Subcutaneous adipose tissue (tissue), 4 donors: Measurements from ENCODE around the gene CFAP74. TPM values are rescaled to one million over a fixed set of nuclear protein-coding genes. Genes with fewer than 3 reads are reported as not detected.

Source experiments
- total RNA-seq, 4 donors: library from RNA; depleted of rRNA; stranded (reverse); fragments of >200 nt; gene quantifications; one replicate each; pipeline ENCODE4 v1.1.0, GENCODE V29; 2016
- TF ChIP-seq, protein P1 (sequence below): fragments of 450-650 bp; IDR thresholded peaks from one replicate; pipeline ENCODE4 v1.5.1; 2016; ENCODE audit warnings: low read depth, mild to moderate bottlenecking, control low read depth, antibody characterized with exemption, moderate library complexity

CFAP74 gene
- total RNA-seq, 4 donors from 2014 or later = 0.16 TPM; not detected in 3

DNA sequence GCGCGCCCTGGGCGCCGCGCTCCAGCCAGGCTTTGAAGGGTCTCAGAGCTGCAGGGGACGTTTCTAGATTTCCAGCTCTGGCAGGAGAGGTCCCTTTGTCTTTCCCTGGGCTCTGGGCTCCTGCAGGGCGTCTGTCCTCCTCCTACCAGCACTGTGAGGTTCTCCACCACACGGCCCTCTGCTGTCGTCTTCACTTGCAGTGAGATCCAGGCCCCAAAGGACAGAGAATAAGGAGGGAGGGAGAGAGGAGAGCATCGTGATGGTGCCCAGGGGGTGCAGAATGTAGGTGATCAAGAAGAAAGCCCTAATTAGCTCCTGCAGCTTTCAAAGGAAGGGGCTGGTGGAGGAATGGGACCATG is 108.5 kb downstream of the CFAP74 start:
- TF ChIP-seq, protein P1, sequence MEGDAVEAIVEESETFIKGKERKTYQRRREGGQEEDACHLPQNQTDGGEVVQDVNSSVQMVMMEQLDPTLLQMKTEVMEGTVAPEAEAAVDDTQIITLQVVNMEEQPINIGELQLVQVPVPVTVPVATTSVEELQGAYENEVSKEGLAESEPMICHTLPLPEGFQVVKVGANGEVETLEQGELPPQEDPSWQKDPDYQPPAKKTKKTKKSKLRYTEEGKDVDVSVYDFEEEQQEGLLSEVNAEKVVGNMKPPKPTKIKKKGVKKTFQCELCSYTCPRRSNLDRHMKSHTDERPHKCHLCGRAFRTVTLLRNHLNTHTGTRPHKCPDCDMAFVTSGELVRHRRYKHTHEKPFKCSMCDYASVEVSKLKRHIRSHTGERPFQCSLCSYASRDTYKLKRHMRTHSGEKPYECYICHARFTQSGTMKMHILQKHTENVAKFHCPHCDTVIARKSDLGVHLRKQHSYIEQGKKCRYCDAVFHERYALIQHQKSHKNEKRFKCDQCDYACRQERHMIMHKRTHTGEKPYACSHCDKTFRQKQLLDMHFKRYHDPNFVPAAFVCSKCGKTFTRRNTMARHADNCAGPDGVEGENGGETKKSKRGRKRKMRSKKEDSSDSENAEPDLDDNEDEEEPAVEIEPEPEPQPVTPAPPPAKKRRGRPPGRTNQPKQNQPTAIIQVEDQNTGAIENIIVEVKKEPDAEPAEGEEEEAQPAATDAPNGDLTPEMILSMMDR = no peak

DNA sequence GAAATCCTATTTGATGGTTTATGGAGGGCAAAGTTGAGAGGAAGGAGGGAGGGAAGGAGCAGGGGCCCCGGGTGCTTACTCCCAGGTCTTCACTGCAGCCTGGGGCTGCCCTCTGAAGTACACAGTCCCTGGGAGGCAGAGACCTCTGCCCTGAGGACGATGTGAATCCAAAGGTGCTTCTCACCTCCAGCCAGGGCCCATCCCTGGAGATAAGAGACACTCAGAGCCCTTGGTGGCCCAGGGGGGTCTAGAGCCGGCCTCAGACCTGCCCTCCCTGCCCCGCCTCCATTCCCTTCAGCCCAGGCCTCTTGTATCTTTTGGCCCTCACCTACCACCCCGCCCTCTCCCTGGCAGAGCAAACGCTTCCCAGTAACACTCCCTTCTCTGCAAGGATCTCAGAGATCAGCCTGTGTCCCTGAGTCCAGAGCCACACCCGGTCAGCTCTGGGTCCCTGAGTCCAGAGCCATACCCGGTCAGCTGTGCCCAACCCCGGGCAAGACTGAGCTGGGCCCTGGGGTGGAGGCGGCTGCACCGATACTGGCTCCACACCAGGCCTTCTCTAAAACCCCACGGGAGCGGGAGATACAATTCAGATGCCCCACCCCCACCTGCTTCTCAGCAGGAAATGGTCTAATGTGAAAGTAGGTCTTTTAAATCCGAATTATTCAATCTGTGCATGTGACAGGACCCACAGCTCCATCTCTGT is 109.1 kb downstream of the CFAP74 start:
- TF ChIP-seq, protein P1 = no peak

DNA sequence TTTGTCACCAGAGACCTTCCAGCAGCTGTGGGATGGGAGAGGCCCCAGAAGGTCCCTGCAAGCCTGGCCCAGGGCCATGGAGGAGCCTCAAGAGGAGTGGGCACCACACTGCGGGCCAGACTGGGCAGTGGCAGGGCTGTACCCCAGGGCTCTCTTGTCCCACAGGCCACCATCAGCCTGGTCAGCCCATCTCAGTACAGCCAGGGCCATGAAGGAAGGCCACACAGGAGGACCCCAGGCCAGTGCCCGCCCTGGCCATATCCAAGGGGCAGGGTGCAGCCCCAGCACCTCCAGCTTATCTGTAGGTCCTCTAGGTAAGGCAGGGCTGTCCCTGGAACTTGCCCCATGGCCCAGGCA is 109.6 kb downstream of the CFAP74 start:
- TF ChIP-seq, protein P1 = no peak

DNA sequence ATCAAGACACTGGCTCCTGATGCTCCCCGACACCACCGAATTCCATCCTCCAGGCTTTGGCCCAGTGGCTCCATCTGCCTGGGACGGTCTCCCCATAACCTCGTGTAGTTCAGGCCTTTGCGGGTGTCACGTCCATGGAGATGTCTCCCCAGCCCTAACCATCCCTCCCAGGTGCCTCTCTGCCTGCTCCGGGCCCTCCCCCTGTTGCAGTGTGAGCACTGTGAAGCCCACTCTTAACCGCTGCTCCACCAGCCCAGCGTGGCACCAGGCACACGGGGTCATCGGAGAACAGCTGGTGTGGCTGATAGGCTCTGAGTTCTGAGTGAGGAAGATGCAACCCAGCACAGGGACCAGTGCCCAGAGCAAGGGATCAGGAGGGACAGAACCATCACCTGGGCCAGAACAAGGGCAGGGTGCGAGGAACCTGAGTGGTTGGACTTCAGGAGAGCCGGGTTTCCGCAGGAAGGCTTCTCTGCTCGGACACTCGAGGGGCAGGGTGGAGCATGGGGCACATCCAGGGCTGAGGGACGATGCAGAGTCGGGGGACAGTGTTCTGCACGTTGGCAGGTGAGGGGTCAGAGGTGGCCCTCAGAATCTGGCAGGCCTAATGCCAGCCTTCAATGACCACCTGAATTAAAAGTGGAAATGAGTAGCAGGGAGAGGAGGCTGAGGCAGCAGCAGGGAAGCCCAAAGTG is 110.1 kb downstream of the CFAP74 start:
- TF ChIP-seq, protein P1 = no peak

DNA sequence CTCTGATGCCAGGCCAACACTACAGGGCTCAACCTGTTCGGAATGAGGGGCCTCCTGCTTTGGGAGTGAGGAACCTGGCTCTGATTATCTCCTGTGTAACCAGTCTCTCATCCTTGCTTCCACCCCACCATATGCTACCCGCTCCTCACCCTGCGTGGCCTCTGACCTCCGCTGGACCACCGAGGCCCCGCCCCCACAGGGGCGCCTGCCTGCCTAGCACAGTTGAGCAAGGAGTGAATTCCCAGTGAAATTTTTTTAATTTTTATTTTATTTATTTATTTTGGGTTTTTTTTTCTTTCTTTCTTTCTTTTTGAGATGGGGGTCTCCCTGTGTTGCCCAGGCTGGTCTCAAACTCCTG is 110.8 kb downstream of the CFAP74 start:
- TF ChIP-seq, protein P1 = no peak

DNA sequence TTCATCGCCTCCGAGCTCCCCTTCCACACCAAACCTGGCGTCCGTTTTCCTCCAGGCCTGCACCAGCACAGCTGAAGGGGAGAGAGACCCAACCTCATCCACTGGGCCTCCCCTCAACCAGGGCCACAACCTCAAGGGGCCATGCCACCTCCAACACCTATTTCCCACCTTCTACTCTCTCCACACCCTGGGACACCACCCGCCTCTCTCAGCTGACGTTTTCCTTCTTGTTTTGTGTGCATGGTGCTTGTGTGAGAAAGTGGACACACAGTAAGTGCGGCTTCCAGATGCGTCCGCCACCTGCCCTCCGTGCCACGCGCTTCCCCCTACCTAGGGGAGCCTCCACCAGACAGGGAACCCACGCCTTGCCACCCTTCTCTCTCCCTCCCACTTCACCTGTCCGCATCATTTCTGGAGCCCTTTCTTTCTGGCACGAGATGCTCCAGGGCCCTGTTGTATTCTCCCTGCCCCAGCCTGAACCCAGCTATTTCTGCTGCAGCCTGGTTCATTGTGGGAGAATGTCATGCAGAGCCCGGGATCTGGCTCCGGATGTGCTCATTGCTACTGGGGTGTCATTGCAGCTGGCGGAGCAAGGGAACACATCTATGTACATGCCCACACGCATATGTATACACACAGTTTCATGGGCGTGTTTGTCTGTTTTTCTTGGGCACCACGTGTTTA is 111.4 kb downstream of the CFAP74 start:
- TF ChIP-seq, protein P1 = no peak

DNA sequence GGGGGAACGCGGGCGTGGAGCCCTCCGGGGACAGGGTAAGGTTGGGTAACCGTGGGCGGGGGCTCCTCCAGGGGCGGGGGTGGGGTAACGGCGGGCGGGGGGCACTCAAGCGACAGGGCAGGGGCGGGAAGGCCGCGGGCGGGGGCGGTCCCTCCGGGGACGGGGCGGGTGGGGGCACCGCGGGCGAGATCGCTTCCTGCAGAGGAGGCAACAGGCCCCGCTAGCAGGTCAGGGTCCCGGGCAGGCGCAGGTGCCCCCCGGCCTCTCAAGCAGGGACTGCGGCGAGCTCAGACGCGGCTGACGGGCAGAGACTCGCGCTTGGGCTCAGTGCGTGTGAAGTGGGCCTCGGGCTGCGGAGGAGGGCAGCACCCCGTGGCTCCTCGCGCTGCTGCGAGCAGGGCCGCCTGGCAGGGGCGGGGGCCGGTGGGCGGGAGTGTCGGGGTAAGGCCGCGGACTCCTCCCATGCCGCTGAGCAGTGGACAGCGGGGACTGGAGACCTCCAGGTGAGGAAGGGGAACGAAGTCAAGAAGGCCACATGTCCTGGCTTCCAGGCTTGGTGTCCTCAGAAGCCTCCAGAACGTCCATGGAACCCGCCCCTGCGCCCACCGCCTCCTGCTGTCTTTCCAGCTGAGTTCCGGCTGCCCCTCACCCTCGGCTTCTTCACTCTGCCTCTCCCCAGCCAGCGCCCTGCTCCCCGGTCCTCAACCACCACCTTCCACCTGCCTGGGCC is 112.1 kb downstream of the CFAP74 start:
- TF ChIP-seq, protein P1 = no peak
